Hepatocyte (in vitro differentiated cells): ENCODE results near the gene MAPK4. TPM values are rescaled to one million over a fixed set of nuclear protein-coding genes. Genes with fewer than 3 reads are reported as not detected.
"Not testable (repeated sequence)": the region's sequence is repeated elsewhere in the genome, so short reads cannot be mapped to it uniquely, and the experiment has no call there.

Source experiments
- DNase-seq: peaks from one replicate; pipeline ENCODE4 v3.0.0-alpha.2; 2016; ENCODE audit warnings: low spot score
- H2AFZ ChIP-seq: fragments of 200-600 bp; sonication (generic); 2 replicates; pipeline ENCODE4 v1.6.0; 2016; ENCODE audit warnings: antibody characterized with exemption, mild to moderate bottlenecking
- H3K27ac ChIP-seq: fragments of 200-600 bp; sonication (generic); 2 replicates; pipeline ENCODE4 v1.5.1; 2016; ENCODE audit warnings: mild to moderate bottlenecking
- H3K27me3 ChIP-seq: fragments of 200-600 bp; sonication (generic); 2 replicates; pipeline ENCODE4 v1.6.1; 2016
- H3K36me3 ChIP-seq: fragments of 200-600 bp; sonication (generic); replicated peaks from 2 replicates; pipeline ENCODE4 v1.5.1; 2016; ENCODE audit warnings: low read depth; ENCODE audit not compliant: insufficient read depth
- H3K4me1 ChIP-seq: fragments of 200-600 bp; sonication (generic); 2 replicates; pipeline ENCODE4 v1.5.1; 2016; ENCODE audit warnings: mild to moderate bottlenecking, moderate library complexity; ENCODE audit not compliant: insufficient read depth
- H3K4me2 ChIP-seq: fragments of 200-600 bp; sonication (generic); 2 replicates; pipeline ENCODE4 v1.6.0; 2016
- H3K4me3 ChIP-seq: fragments of 200-600 bp; sonication (generic); 2 replicates; pipeline ENCODE4 v1.5.1; 2016; ENCODE audit warnings: mild to moderate bottlenecking
- H3K79me2 ChIP-seq: fragments of 200-600 bp; sonication (generic); 2 replicates; pipeline ENCODE4 v1.6.0; 2017; ENCODE audit warnings: mild to moderate bottlenecking
- H3K9me2 ChIP-seq: fragments of 200-600 bp; sonication (generic); replicated peaks from 2 replicates; pipeline ENCODE4 v1.6.0; 2017; ENCODE audit warnings: mild to moderate bottlenecking; ENCODE audit not compliant: insufficient read depth
- H3K9me3 ChIP-seq: fragments of 200-600 bp; sonication (generic); 2 replicates; pipeline ENCODE4 v1.5.1; 2016; ENCODE audit warnings: low read depth, mild to moderate bottlenecking
- H4K20me1 ChIP-seq: fragments of 200-600 bp; sonication (generic); 2 replicates; pipeline ENCODE4 v1.6.0; 2016; ENCODE audit warnings: mild to moderate bottlenecking; ENCODE audit not compliant: insufficient read depth, poor library complexity, severe bottlenecking
- EZH2 ChIP-seq: fragments of 200-600 bp; sonication (generic); IDR thresholded peaks from 2 replicates; pipeline ENCODE4 v1.6.1; 2016; ENCODE audit warnings: antibody characterized with exemption, mild to moderate bottlenecking, borderline replicate concordance
- EZH2phosphoT487 ChIP-seq: fragments of 200-600 bp; sonication (generic); IDR thresholded peaks from one replicate; pipeline ENCODE4 v1.6.1; 2018; ENCODE audit warnings: antibody characterized with exemption, mild to moderate bottlenecking, low read depth, moderate library complexity; ENCODE audit not compliant: unreplicated experiment, severe bottlenecking
- WGBS: methylation state at CpG from one replicate; pipeline ENCODE4 v1.1.6; 2016; ENCODE audit warnings: low lambda C conversion rate; ENCODE audit errors: missing lambda C conversion rate; 5-methylcytosine and 5-hydroxymethylcytosine counted together
- polyA plus RNA-seq: library from polyadenylated mRNA; unstranded; fragments of >200 nt; fragmentation: Nextera tagmentation; extraction: Ambion mirVana; gene quantifications from 2 replicates; pipeline ENCODE4 v1.2.1, GENCODE V29; 2016
- total RNA-seq: library from RNA; depleted of rRNA; stranded (reverse); fragments of >200 nt; gene quantifications from 2 replicates; pipeline ENCODE4 v1.2.3, GENCODE V29; 2014
- TF ChIP-seq, protein P1 (sequence below): fragments of 200-600 bp; sonication (generic); IDR thresholded peaks from 2 replicates; pipeline ENCODE4 v1.5.1; 2016; ENCODE audit warnings: antibody characterized with exemption, mild to moderate bottlenecking; ENCODE audit not compliant: poor library complexity

The MAPK4 gene
- total and polyA plus RNA-seq, 2 experiments from 2014 or later, result 2.0 to 2.4 TPM

GRCh38 chr18:50558948-50559751 lies 737 bp upstream of the MAPK4 start:
- Histone ChIP-seq H3K79me2 (no peaks in the 10 kb centered on the region), H3K27ac (no peak overlapping the region), H4K20me1 (no peaks in the 10 kb centered on the region), H3K36me3 (no peaks in the 10 kb centered on the region), H3K4me1 (peaks cover 5% of the 10 kb centered on the region), H2AFZ (peak overlapping the region; percentile 96), H3K4me3 (peak overlapping the region; percentile 83), H3K4me2 (peak overlapping the region; percentile 98), H3K27me3 (peaks cover 8% of the 10 kb centered on the region), H3K9me2 (no peaks in the 10 kb centered on the region), H3K9me3 (no peaks in the 10 kb centered on the region)
- no peak for TF ChIP-seq EZH2
- no peak for TF ChIP-seq EZH2phosphoT487
- TF ChIP-seq, protein P1, sequence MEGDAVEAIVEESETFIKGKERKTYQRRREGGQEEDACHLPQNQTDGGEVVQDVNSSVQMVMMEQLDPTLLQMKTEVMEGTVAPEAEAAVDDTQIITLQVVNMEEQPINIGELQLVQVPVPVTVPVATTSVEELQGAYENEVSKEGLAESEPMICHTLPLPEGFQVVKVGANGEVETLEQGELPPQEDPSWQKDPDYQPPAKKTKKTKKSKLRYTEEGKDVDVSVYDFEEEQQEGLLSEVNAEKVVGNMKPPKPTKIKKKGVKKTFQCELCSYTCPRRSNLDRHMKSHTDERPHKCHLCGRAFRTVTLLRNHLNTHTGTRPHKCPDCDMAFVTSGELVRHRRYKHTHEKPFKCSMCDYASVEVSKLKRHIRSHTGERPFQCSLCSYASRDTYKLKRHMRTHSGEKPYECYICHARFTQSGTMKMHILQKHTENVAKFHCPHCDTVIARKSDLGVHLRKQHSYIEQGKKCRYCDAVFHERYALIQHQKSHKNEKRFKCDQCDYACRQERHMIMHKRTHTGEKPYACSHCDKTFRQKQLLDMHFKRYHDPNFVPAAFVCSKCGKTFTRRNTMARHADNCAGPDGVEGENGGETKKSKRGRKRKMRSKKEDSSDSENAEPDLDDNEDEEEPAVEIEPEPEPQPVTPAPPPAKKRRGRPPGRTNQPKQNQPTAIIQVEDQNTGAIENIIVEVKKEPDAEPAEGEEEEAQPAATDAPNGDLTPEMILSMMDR, result no peak
- WGBS, result 36% methylated on average over 26 of the region's 53 CpGs
- peak; percentile 10 for DNase-seq

GRCh38 chr18:50560681-50561629 lies 1.1 kb downstream of the MAPK4 start:
- peak overlapping the region; percentile 89 for H2AFZ ChIP-seq
- no peaks in the 10 kb centered on the region for H3K79me2 ChIP-seq
- H3K27ac ChIP-seq, result no peak overlapping the region

GRCh38 chr18:50562258-50562657 lies 2.4 kb downstream of the MAPK4 start:
- H3K9me3 ChIP-seq, H3K27ac ChIP-seq, H2AFZ ChIP-seq, H3K36me3 ChIP-seq, H3K4me1 ChIP-seq, H4K20me1 ChIP-seq, H3K4me2 ChIP-seq, H3K79me2 ChIP-seq, H3K4me3 ChIP-seq, H3K27me3 ChIP-seq, H3K9me2 ChIP-seq, DNase-seq: not testable (repeated sequence)
- 88% methylated on average over 1 of the region's 1 CpG for WGBS

More at GRCh38 chr18:50560681-50561629, 1.1 kb downstream of the MAPK4 start:
- Histone ChIP-seq H3K27me3 (peaks cover 8% of the 10 kb centered on the region), H3K4me1 (peaks cover 5% of the 10 kb centered on the region), H3K4me2 (peak overlapping the region; percentile 100), H3K4me3 (peak overlapping the region; percentile 94), H3K36me3 (no peaks in the 10 kb centered on the region), H4K20me1 (no peaks in the 10 kb centered on the region), H3K9me2 (no peaks in the 10 kb centered on the region), H3K9me3 (no peaks in the 10 kb centered on the region)
- peak; percentile 35 for DNase-seq
- WGBS, result 4% methylated on average over 44 of the region's 49 CpGs
- TF ChIP-seq EZH2phosphoT487 (no peak), EZH2 (no peak)
- TF ChIP-seq, protein P1, result no peak

- Histone ChIP-seq H3K36me3 (no peaks in the 10 kb centered on the region), H3K79me2 (no peaks in the 10 kb centered on the region), H3K27ac (no peak overlapping the region), H3K27me3 (peaks cover 8% of the 10 kb centered on the region), H3K4me1 (peaks cover 5% of the 10 kb centered on the region), H2AFZ (no peak overlapping the region), H3K4me3 (no peak overlapping the region), H3K9me2 (no peaks in the 10 kb centered on the region), H4K20me1 (no peaks in the 10 kb centered on the region), H3K4me2 (no peak overlapping the region), H3K9me3 (no peaks in the 10 kb centered on the region)
- TF ChIP-seq EZH2 (no peak), EZH2phosphoT487 (no peak)
- TF ChIP-seq, protein P1, result no peak
- 62% methylated on average over 3 of the region's 3 CpGs for whole genome bisulfite sequencing
- DNase-seq, result no peak
These were observed 2.8 kb downstream of the MAPK4 start for GRCh38 chr18:50562686-50563085.
